Upper lobe of right lung (tissue), 1 donor: ENCODE results near the gene ALOX5. TPM values are rescaled to one million over a fixed set of nuclear protein-coding genes. Genes with fewer than 3 reads are reported as not detected.

Experiments used
- ATAC-seq: fragments of 200-7000 bp; cut with Tn5 transposase; one replicate; pipeline ENCODE4 v1.9.1; 2020; ENCODE audit warnings: mild to moderate bottlenecking, moderate library complexity
- DNase-seq: peaks from one replicate; pipeline ENCODE4 v3.0.0-alpha.2; 2020
- H3K27ac ChIP-seq: fragments of 200-600 bp; one replicate; pipeline ENCODE4 v1.8.0; 2022
- H3K27me3 ChIP-seq: fragments of 200-600 bp; one replicate; pipeline ENCODE4 v1.8.0; 2022; ENCODE audit warnings: mild to moderate bottlenecking
- H3K36me3 ChIP-seq: fragments of 200-600 bp; one replicate; pipeline ENCODE4 v1.8.0; 2022
- H3K4me1 ChIP-seq: fragments of 200-600 bp; one replicate; pipeline ENCODE4 v1.8.0; 2022
- H3K4me3 ChIP-seq: fragments of 200-600 bp; one replicate; pipeline ENCODE4 v1.8.0; 2022; ENCODE audit warnings: mild to moderate bottlenecking
- H3K9me3 ChIP-seq: fragments of 200-600 bp; one replicate; pipeline ENCODE4 v1.8.0; 2022
- CTCF ChIP-seq: fragments of 200-600 bp; IDR thresholded peaks from one replicate; pipeline ENCODE4 v1.8.0; 2022; ENCODE audit warnings: antibody characterized with exemption
- intact Hi-C: fragments of 100-400 bp; cut with DNase I; formaldehyde crosslinking; loops from one replicate; pipeline ENCODE4 v1.11.0; 2022
- total RNA-seq: library from RNA; stranded (reverse); fragmentation: NEBNext Ultra II Directional; extraction: Animal tissue kit (Norgen Biotek cat#: 25700); gene quantifications from one replicate; pipeline ENCODE4 v1.2.1, GENCODE V29; 2021
- donor health status: DM: no; HTN: yes; CAD: no; lungs with severe emphysema.

The ALOX5 gene
- total RNA-seq, 1 donor from 2014 or later, result 128 TPM

GRCh38 chr10:45433716-45434469 is 59.9 kb downstream of the ALOX5 start:
- Histone ChIP-seq H3K27ac (no peak overlapping the region), H3K36me3 (no peaks in the 10 kb centered on the region), H3K9me3 (no peaks in the 10 kb centered on the region), H3K4me1 (no peaks in the 10 kb centered on the region), H3K27me3 (peaks cover 11% of the 10 kb centered on the region), H3K4me3 (no peak overlapping the region)
- DNase-seq (no peak), ATAC-seq (no peak)
- intact Hi-C loops, result no loop called here
- no peak for TF ChIP-seq CTCF

- no peaks in the 10 kb centered on the region for H3K9me3 ChIP-seq
- no peaks in the 10 kb centered on the region for H3K4me1 ChIP-seq
- H3K27ac ChIP-seq, result no peak overlapping the region
- H3K36me3 ChIP-seq, result no peaks in the 10 kb centered on the region
- H3K4me3 ChIP-seq, result no peak overlapping the region
- ATAC-seq (no peak), DNase-seq (no peak)
- intact Hi-C loops, result no loop called here
- TF ChIP-seq CTCF, result no peak
- no peaks in the 10 kb centered on the region for H3K27me3 ChIP-seq
Observed at GRCh38 chr10:45437587-45438465, 63.8 kb downstream of the ALOX5 start.

GRCh38 chr10:45438466-45439090 is 64.6 kb downstream of the ALOX5 start:
- intact Hi-C loops, result no loop called here
- no peak overlapping the region for H3K27ac ChIP-seq

GRCh38 chr10:45439365-45439764 is 65.3 kb downstream of the ALOX5 start:
- H3K27me3 ChIP-seq, result no peaks in the 10 kb centered on the region
- H3K27ac ChIP-seq, result no peak overlapping the region
- TF ChIP-seq CTCF, result no peak
- H3K36me3 ChIP-seq, result no peaks in the 10 kb centered on the region
- intact Hi-C loops, result no loop called here
- H3K9me3 ChIP-seq, result no peaks in the 10 kb centered on the region
- ATAC-seq (no peak), DNase-seq (peak; percentile 33)
- no peaks in the 10 kb centered on the region for H3K4me1 ChIP-seq
- no peak overlapping the region for H3K4me3 ChIP-seq

More at GRCh38 chr10:45438466-45439090, 64.6 kb downstream of the ALOX5 start:
- Histone ChIP-seq H3K4me3 (no peak overlapping the region), H3K4me1 (no peaks in the 10 kb centered on the region), H3K36me3 (no peaks in the 10 kb centered on the region), H3K9me3 (no peaks in the 10 kb centered on the region), H3K27me3 (no peaks in the 10 kb centered on the region)
- DNase-seq (peak; percentile 39), ATAC-seq (no peak)
- no peak for TF ChIP-seq CTCF

- peak; percentile 31 for DNase-seq
- no peak for ATAC-seq
Observed at GRCh38 chr10:45439873-45440272, 65.9 kb downstream of the ALOX5 start.

More at GRCh38 chr10:45439873-45440272, 65.9 kb downstream of the ALOX5 start:
- TF ChIP-seq CTCF, result no peak
- no peak overlapping the region for H3K27ac ChIP-seq
- H3K4me1 ChIP-seq, result no peaks in the 10 kb centered on the region
- H3K27me3 ChIP-seq, result no peaks in the 10 kb centered on the region
- no peaks in the 10 kb centered on the region for H3K9me3 ChIP-seq
- no peak overlapping the region for H3K4me3 ChIP-seq
- intact Hi-C loops, result no loop called here
- H3K36me3 ChIP-seq, result no peaks in the 10 kb centered on the region
